Adrenal gland (tissue), 5 donors: Measurements from ENCODE around the gene MACF1.

Experiments
- POLR2A ChIP-seq, 2 donors: fragments of 450-650 bp; IDR thresholded peaks; one replicate each; pipeline ENCODE4 v1.6.1; 2017; ENCODE audit warnings: antibody characterized with exemption in 2 of 2, mild to moderate bottlenecking in 2 of 2, moderate library complexity in 1 of 2
- TF ChIP-seq, protein P1 (sequence below), 6 experiments: fragments of 450-650 bp in 4 of 6; fragments of 200-600 bp in 2 of 6; sonication (generic) in 1 of 6; IDR thresholded peaks; 1 replicate in 5 of 6; 2 replicates in 1 of 6; pipeline versions ENCODE4 v1.5.1 to v1.8.0; 2016 to 2021; ENCODE audit warnings: antibody characterized with exemption in 6 of 6, mild to moderate bottlenecking in 2 of 6, moderate library complexity in 1 of 6
- donor health status: DM: no; HTN: no; CAD: no.

DNA sequence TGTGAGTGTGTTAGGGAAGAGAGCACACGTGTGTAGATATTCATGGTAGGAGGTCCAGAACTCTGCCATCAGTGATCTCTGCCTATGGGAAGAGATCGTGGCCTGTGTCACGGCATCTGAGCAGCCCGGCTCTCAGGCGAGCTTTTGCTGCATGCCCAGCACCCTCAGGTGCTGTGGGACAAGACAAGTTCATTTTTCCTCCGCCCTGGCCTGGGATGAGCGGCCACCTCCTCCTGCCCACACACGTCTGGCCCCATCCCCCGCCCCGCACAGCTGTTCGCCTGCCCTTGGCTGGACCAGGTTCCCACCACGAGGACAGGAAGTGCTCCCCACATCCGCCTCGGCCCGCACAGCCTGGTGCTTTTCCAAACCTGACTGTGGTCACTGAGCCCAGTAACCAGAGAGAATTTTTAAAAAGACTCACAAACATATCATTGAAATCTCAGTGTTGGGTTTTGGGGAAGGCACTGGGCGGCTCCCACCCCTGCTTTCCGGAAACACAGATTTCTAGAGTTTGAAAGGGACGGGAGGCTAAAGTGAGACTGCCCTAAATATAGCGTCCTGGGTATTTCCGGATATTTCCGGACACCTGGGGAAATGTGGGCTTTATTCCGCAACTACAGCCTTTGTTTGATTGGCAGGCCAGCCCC lies 305.0 kb downstream of the MACF1 start:
- TF ChIP-seq, protein P1, sequence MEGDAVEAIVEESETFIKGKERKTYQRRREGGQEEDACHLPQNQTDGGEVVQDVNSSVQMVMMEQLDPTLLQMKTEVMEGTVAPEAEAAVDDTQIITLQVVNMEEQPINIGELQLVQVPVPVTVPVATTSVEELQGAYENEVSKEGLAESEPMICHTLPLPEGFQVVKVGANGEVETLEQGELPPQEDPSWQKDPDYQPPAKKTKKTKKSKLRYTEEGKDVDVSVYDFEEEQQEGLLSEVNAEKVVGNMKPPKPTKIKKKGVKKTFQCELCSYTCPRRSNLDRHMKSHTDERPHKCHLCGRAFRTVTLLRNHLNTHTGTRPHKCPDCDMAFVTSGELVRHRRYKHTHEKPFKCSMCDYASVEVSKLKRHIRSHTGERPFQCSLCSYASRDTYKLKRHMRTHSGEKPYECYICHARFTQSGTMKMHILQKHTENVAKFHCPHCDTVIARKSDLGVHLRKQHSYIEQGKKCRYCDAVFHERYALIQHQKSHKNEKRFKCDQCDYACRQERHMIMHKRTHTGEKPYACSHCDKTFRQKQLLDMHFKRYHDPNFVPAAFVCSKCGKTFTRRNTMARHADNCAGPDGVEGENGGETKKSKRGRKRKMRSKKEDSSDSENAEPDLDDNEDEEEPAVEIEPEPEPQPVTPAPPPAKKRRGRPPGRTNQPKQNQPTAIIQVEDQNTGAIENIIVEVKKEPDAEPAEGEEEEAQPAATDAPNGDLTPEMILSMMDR (IDR thresholded peaks at IDR 0.05) = no peak
- TF ChIP-seq POLR2A (IDR thresholded peaks at IDR 0.05) = no peak
